HepG2 (cell line): ENCODE measurements around the gene INTS3. TPM values are rescaled to one million over a fixed set of nuclear protein-coding genes. Genes with fewer than 3 reads are reported as not detected.

ENCODE experiments used
- ATAC-seq: fragments of 200-7000 bp; cut with Tn5 transposase; 3 replicates; pipeline ENCODE4 v1.9.1; 2020; ENCODE audit warnings: mild to moderate bottlenecking, moderate library complexity
- BruUV-seq: library from RNA; stranded (reverse); fragments of 400-500 nt; replicated peaks from 2 replicates; lab custom pipeline; 2021; lab: Mats Ljungman, UMichigan
- CTCF ChIA-PET: fragments of 300-600 bp; formaldehyde crosslinking; extraction: SDS; loops from one replicate; lab custom pipeline; 2021; ENCODE audit warnings: low total read pairs, inconsistent platforms, low intra/inter-chr PET ratio; lab: Yijun Ruan, JAX
- POLR2A ChIA-PET: fragments of 350-600 bp; sonication (Branson Sonifier 250); formaldehyde crosslinking; loops from one replicate; lab custom pipeline; 2020; ENCODE audit warnings: antibody characterized with exemption, inconsistent platforms; lab: Yijun Ruan, JAX
- DNase-seq: peaks from one replicate; pipeline ENCODE4 v3.0.0-alpha.2; 2015; ENCODE audit warnings: low spot score
- FAIRE-seq: peaks from 3 replicates; lab custom pipeline; 2011; peaks lifted over from hg19 to GRCh38; lab: Jason Lieb, UNC
- H2AFZ ChIP-seq: one replicate; pipeline ENCODE4 v1.6.1; 2011; ENCODE audit warnings: low read length, inconsistent platforms
- H3K27ac ChIP-seq: fragments of 300-600 bp; 3 replicates; pipeline ENCODE4 v1.8.0; 2011; ENCODE audit warnings: mixed run types, mild to moderate bottlenecking, mixed read lengths, low read length, inconsistent platforms; ENCODE audit not compliant: insufficient read depth; ENCODE audit errors: extremely low read length
- H3K27me3 ChIP-seq, 2 experiments: fragments of 200-600 bp in 1 of 2; 2 replicates in 1 of 2; 3 replicates in 1 of 2; pipeline versions ENCODE4 v1.6.0 to v1.8.0; 2011; ENCODE audit warnings: low read length in 2 of 2, mild to moderate bottlenecking in 2 of 2, moderate library complexity in 2 of 2, inconsistent platforms in 1 of 2; ENCODE audit not compliant: insufficient read depth in 2 of 2, control insufficient read depth in 1 of 2
- H3K36me3 ChIP-seq, 2 experiments: fragments of 200-600 bp in 1 of 2; replicated peaks in 1 of 2; 2 replicates in 1 of 2; 3 replicates in 1 of 2; pipeline versions ENCODE4 v1.5.1 to v1.8.0; 2011; ENCODE audit warnings: low read length in 2 of 2, inconsistent platforms in 1 of 2; ENCODE audit not compliant: insufficient read depth in 2 of 2, control insufficient read depth in 1 of 2
- H3K4me1 ChIP-seq: 2 replicates; pipeline ENCODE4 v1.5.1; 2012; ENCODE audit warnings: low read length, inconsistent platforms; ENCODE audit not compliant: insufficient read depth
- H3K4me2 ChIP-seq: 2 replicates; pipeline ENCODE4 v1.6.0; 2011; ENCODE audit warnings: low read depth, low read length, inconsistent platforms
- H3K4me3 ChIP-seq, 3 experiments: fragments of 200-600 bp in 1 of 3; sonication (generic), shearing (Covaris generic) in 1 of 3; replicated peaks in 1 of 3; 2 replicates each; pipeline ENCODE4 v1.5.1; 2011 to 2016; ENCODE audit warnings: low read length in 3 of 3, inconsistent platforms in 2 of 3, low read depth in 2 of 3, mild to moderate bottlenecking in 2 of 3, control low read depth in 1 of 3, mixed read lengths in 1 of 3; ENCODE audit not compliant: insufficient read depth in 1 of 3
- H3K79me2 ChIP-seq: one replicate; pipeline ENCODE4 v1.6.1; 2011; ENCODE audit warnings: low read length, inconsistent platforms; ENCODE audit not compliant: insufficient read depth
- H3K9ac ChIP-seq: 2 replicates; pipeline ENCODE4 v1.6.0; 2011; ENCODE audit warnings: mild to moderate bottlenecking, low read depth, low read length, inconsistent platforms; ENCODE audit not compliant: insufficient read depth
- H3K9me3 ChIP-seq: 2 replicates; pipeline ENCODE4 v1.5.1; 2012; ENCODE audit warnings: mild to moderate bottlenecking, low read length
- H4K20me1 ChIP-seq: 2 replicates; pipeline ENCODE4 v1.6.0; 2011; ENCODE audit warnings: inconsistent platforms, mild to moderate bottlenecking, low read length, moderate library complexity; ENCODE audit not compliant: insufficient read depth
- ZNF687 ChIP-seq: sonication (generic); formaldehyde crosslinking; IDR thresholded peaks from 2 replicates; pipeline ENCODE4 v1.5.1; 2020; ENCODE audit warnings: mild to moderate bottlenecking, missing genetic modification reagents, moderate library complexity
- ZNF710 ChIP-seq: sonication (generic); formaldehyde crosslinking; IDR thresholded peaks from 2 replicates; pipeline ENCODE4 v1.5.0; 2020; ENCODE audit warnings: mild to moderate bottlenecking, missing genetic modification reagents, borderline replicate concordance
- WGBS: methylation state at CpG from one replicate; pipeline ENCODE4 v1.1.6; 2017; ENCODE audit warnings: low lambda C conversion rate; 5-methylcytosine and 5-hydroxymethylcytosine counted together
- in situ Hi-C: cut with HindIII; loops from 2 replicates; pipeline ENCODE4 v1.10.0; 2017; ENCODE audit warnings: low pct_unique_long_range_greater_than_20kb; ENCODE audit not compliant: extremely low pct_ligation_motif_present
- intact Hi-C: fragments of 100-400 bp; cut with micrococcal nuclease; formaldehyde crosslinking; loops from one replicate; pipeline ENCODE4 v1.10.0; 2022; ENCODE audit not compliant: unreplicated experiment
- polyA plus RNA-seq, 8 experiments: library from polyadenylated mRNA; depleted of rRNA in 3 of 8; stranded (reverse) in 7 of 8; unstranded in 1 of 8; fragments of >200 nt; fragmentation: Illumina TruSeq in 4 of 8; extraction: Trizol in 4 of 8; gene quantifications; 2 replicates each; pipeline versions ENCODE4 v1.2.1 to v1.2.3, GENCODE V29; 2011 to 2016; ENCODE audit warnings: low read depth in 4 of 8, missing spikeins in 1 of 8, mixed read lengths in 1 of 8; ENCODE audit not compliant: insufficient read depth in 1 of 8
- total RNA-seq, 5 experiments: library from RNA; depleted of rRNA; stranded (reverse); fragments of >200 nt; fragmentation: Illumina TruSeq; extraction: Trizol; gene quantifications; 2 replicates each; pipeline ENCODE4 v1.2.3, GENCODE V29; 2016; ENCODE audit warnings: low read depth in 1 of 5

Gene INTS3
- total and polyA plus RNA-seq, 2 of the 13 experiments (the other 11 are each of a cell fraction or from before 2014, with no cell fraction given), result 17.2 to 27.2 TPM

GRCh38 chr1:153795330-153795837, 67.5 kb downstream of the INTS3 start:
- peaks cover 49% of the 10 kb centered on the region for H3K4me1 ChIP-seq
- H3K9me3 ChIP-seq, result no peaks in the 10 kb centered on the region
- ChIA-PET POLR2A (interaction anchor here (1.0 kb wide), 1 partner anchor 191 kb away, joined by 8 read pairs; the partner anchor contains the start of gene RAB13), CTCF (interaction anchor here (3.6 kb wide), 1 partner anchor 191 kb away, joined by 35 read pairs; the partner anchor contains the start of gene RAB13)
- H3K36me3 ChIP-seq, result no peaks in the 10 kb centered on the region
- in situ Hi-C loops (loop anchor here (5.0 kb wide), 1 partner anchor 192 kb away; the partner anchor contains the start of gene RAB13), intact Hi-C loops (loop anchor here (5.0 kb wide), 1 partner anchor 172 kb away; the partner anchor contains the start of gene CREB3L4)
- FAIRE-seq (no peak), ATAC-seq (peak; percentile 8; the same call in 2 of the 3 replicates), DNase-seq (no peak)
- peaks cover 7 to 49% of the 10 kb centered on the region in 2 experiments; a peak in 4 of 5 replicates for H3K27me3 ChIP-seq
- no peaks in the 10 kb centered on the region for H4K20me1 ChIP-seq
- WGBS, result 40% methylated on average over 14 of the region's 18 CpGs
- H3K4me2 ChIP-seq, result peak overlapping the region; percentile 71
- no peak overlapping the region for H3K27ac ChIP-seq
- no peak overlapping the region for H2AFZ ChIP-seq
- H3K9ac ChIP-seq, result no peak overlapping the region
- BruUV-seq, result no TSS peak
- no peaks in the 10 kb centered on the region for H3K79me2 ChIP-seq
- H3K4me3 ChIP-seq, result peak overlapping the region in 2 of 3 experiments; percentile 38 to 60; a peak in 3 of 6 replicates
- TF ChIP-seq ZNF687 (CRISPR knock-in tag) (peak; percentile 36; the same call in 1 of the 2 replicates), ZNF710 (CRISPR knock-in tag) (no peak)
